Endothelial cell of umbilical vein (primary cell): ENCODE data around the gene FAM193B.
A peak's percentile ranks its signal among the peaks of the same experiment; 100 is the strongest.

Experiments
- GATA2 ChIP-seq: IDR thresholded peaks from 2 replicates; pipeline ENCODE4 v1.7.0; 2011; ENCODE audit warnings: low read depth, mild to moderate bottlenecking, moderate library complexity, mixed read lengths, low read length; ENCODE audit not compliant: insufficient read length, insufficient read depth
- TF ChIP-seq, protein P1 (sequence below), 2 donors: IDR thresholded peaks; 1 replicate in 1 of 2; 2 replicates in 1 of 2; pipeline ENCODE4 v1.5.1; 2011; ENCODE audit warnings: low read length in 2 of 2, mild to moderate bottlenecking in 2 of 2, moderate library complexity in 2 of 2, control low read depth in 1 of 2, inconsistent platforms in 1 of 2, low read depth in 1 of 2; ENCODE audit not compliant: insufficient read depth in 1 of 2; ENCODE audit errors: extremely low read depth in 1 of 2

- TF ChIP-seq, protein P1, sequence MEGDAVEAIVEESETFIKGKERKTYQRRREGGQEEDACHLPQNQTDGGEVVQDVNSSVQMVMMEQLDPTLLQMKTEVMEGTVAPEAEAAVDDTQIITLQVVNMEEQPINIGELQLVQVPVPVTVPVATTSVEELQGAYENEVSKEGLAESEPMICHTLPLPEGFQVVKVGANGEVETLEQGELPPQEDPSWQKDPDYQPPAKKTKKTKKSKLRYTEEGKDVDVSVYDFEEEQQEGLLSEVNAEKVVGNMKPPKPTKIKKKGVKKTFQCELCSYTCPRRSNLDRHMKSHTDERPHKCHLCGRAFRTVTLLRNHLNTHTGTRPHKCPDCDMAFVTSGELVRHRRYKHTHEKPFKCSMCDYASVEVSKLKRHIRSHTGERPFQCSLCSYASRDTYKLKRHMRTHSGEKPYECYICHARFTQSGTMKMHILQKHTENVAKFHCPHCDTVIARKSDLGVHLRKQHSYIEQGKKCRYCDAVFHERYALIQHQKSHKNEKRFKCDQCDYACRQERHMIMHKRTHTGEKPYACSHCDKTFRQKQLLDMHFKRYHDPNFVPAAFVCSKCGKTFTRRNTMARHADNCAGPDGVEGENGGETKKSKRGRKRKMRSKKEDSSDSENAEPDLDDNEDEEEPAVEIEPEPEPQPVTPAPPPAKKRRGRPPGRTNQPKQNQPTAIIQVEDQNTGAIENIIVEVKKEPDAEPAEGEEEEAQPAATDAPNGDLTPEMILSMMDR (IDR thresholded peaks at IDR 0.05; ENCODE audit: extremely low read depth in 1 of 2, insufficient read depth in 1 of 2, low read depth in 1 of 2, low read length in 2 of 2): no peak
- TF ChIP-seq GATA2: peak; percentile 72
Observed at GRCh38 chr5:177546258-177546741, 8.1 kb downstream of the FAM193B start.
